Endometrial microvascular endothelial cells (primary cell): Measurements from ENCODE around the gene CFAP46. TPM values are rescaled to one million over a fixed set of nuclear protein-coding genes. Genes with fewer than 3 reads are reported as not detected.

Source experiments
- in situ Hi-C: cut with HindIII; loops from 2 replicates; pipeline ENCODE4 v1.10.0; 2017; ENCODE audit warnings: low sequenced_read_pairs, low pct_unique_long_range_greater_than_20kb; ENCODE audit errors: inconsistent ontology term
- total RNA-seq: library from RNA; depleted of rRNA; stranded (reverse); fragments of >200 nt; gene quantifications from one replicate; pipeline ENCODE4 v1.2.3, GENCODE V29; 2015; ENCODE audit errors: inconsistent ontology term

CFAP46 gene
- total RNA-seq, result 0.09 TPM

DNA sequence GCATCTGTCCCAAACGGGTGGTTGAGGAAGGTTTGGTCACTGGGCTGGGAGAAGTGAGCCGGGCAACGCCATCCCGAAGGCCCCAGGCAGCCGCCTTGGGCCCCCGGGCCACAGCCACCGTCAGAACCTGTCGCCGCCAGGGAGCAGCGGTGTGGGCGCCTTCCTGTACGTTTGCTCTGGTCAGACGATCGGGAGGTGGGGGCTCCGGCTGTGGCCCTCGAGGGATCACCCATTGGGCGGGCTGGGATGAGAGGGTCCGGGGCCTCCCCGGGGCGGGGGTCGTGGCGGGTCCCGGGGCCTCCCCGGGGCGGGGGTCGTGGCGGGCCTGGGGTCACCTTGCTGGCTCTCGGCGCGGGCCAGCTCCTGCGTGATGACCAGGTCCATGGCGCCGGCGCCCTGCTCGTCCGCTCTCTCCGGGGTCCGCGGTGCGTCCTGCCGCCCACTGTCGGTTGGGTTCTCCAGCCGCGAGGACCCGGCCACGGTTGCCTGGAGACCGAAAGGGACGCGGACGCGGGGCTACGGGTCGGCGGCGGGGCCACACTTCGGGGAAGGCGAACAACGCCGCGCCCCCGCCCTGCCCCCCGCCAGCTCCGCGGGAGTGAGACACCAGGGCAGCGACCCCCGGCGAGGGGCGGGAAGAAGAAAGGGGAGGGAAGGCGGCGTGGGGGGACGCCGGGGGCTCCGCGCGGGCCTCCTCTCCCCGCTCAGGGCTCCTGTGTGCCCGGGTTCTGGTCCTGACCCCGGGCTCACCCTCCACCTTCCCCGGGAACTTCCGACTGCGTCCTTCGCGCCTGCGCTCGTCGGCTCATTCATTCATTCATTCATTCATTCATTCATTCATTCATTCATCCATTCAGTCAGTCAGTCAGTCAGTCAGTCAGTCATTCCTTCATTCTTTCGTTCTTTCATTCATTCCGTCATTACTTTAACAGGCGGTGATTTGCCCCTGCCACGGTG is at the start of gene CFAP46:
Gene CFAP46 (minus strand): TSS at position 470 of the 957 bp plus-strand sequence. CDS start 86 bp downstream, at position 384.
- in situ Hi-C loops, result loop anchor here (25.0 kb wide), 1 partner anchor 220 kb away; the partner anchor contains the start of gene KNDC1

GRCh38 chr10:132991706-132992432 is 49.5 kb upstream of the CFAP46 start:
- in situ Hi-C loops, result no loop called here

DNA sequence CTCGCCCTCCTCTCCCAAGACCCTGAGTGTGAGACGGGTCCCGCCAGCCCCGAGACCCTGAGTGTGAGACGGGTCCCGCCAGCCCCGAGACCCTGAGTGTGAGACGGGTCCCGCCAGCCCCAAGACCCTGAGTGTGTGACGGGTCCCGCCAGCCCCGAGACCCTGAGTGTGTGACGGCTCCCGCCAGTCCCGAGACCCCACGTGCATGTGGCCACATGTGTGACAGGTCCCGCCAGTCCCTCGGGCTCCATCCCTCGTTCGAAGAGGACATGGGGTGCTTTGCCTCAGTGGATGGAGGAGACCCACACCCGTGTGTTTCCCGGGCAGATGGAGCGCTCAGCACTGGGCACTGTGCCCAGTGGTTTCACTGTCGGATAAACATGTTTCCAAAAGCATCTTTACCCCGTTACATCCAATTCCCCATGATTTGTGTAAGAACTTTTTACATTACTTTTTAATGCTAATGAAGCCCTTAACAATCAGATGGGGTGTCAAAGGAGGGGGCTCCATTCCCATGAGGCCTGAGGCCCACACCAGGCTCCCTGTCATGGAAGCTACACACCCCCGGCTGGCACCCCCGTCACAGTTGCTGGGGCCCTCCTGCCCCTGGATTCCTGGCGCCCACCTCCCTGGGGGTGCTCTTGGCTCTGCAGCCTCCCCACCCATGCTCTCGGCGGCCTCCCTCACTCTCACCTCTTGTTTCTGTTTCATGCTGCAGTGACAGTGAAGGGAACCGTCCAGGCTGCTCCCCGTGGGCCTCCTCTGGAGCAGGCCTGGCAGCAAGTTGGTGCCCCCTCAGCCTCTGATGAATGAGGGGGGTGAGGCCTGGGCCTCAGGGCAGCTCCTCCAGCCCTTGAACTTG is 48.5 kb upstream of the CFAP46 start:
- in situ Hi-C loops, result no loop called here

GRCh38 chr10:132989476-132990415 is 47.4 kb upstream of the CFAP46 start:
- in situ Hi-C loops, result no loop called here

DNA sequence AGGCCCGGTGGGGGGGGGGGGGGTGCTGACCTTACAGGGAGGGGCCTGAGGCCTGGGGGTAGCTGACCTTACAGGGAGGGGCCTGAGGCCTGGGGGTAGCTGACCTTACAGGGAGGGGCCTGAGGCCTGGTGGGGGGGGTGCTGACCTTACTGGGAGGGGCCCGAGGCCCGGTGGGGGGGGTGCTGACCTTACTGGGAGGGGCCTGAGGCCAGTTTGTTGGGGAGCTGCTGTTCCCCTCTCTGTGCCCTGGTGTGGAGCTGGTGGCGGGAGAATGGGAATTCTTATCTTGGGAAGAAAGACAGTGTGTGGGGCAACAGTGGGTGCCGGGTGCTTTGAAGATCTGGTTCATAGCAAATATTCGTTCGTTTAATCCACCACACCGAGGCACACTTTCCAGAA is 46.6 kb upstream of the CFAP46 start:
- in situ Hi-C loops, result no loop called here

DNA sequence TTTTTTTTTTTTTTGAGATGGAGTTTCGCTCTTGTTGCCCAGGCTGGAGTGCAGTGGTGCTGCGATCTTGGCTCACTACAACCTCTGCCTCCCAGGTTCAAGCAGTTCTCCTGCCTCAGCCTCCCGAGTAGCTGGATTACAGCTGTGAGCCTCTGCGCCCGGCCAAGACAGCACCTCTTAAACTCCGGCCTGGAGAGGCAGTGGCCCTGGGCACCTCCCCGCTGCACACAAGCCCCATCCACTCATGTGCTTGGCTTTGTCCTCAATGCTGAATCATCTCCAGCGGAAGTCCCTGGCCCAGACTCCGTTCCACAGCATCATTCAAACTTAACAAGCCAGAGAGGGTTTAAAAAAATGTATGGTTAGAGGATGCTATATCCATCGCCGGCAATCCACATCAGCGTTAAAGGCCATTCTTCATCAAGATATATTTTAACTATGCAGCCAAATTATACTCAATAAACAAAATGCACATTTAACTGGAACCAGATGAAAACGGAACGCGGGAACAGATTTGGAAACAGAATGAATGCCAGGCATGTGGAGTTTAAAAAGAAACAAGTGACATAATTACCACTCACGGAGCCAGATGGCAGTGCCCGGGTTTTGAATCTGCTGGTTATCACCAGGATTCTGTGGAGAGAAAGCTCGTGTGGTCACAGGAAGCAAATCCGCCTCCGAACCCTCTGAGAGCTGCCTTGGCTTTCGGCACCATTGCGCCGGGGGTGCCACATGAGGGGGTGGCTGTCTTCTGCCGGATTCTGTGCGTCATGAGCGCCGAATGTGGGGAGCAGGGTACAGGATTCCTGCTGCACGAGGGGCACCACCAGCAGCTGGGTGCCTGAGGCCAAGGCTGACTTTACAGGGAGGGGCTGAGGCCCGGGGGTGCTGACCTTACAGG is 45.6 kb upstream of the CFAP46 start:
- in situ Hi-C loops, result no loop called here

GRCh38 chr10:132986978-132987377 is 44.6 kb upstream of the CFAP46 start:
- in situ Hi-C loops, result no loop called here

- in situ Hi-C loops, result no loop called here
Measured at GRCh38 chr10:132986576-132986975, 44.2 kb upstream of the CFAP46 start.

- in situ Hi-C loops, result no loop called here
Measured at GRCh38 chr10:132986076-132986475, 43.7 kb upstream of the CFAP46 start.

GRCh38 chr10:132985546-132985900 is 43.2 kb upstream of the CFAP46 start:
- in situ Hi-C loops, result no loop called here

DNA sequence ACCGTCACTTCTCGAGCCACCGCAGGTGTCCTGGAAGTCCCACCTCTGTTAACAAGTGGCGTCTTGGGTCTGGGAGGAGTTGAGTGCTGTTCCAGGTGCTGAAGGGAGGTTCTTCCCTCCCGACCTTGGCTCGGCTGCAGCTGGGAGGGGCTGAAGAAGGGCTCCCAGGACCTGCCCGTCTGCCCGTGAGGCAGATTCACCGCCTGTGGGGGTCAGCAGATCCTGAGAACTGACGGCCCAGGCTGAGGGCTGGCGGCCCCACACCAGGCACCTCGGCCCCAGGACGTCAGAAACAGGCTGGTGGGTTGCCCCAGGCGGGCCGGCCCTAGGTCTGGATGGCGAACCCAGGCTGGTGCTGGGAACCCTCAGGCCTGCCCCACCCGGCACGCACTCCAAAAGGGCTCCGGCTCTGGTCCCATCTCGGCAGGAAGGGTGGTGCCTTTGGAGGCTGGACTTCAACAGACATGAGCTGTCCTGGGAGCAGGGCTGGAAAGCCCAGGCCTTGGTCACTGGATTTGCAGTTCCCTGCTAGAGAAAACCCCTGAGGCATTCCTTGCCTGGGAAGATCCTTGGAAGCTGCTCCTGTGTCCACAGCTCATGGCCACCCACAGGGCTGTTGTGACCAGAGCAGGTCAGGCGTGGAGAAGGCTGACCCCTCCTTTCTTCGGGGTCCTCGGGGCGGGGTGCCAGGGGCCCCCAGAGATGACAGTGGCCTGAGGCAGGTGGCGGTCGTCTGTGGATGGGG is 42.6 kb upstream of the CFAP46 start:
- in situ Hi-C loops, result no loop called here

DNA sequence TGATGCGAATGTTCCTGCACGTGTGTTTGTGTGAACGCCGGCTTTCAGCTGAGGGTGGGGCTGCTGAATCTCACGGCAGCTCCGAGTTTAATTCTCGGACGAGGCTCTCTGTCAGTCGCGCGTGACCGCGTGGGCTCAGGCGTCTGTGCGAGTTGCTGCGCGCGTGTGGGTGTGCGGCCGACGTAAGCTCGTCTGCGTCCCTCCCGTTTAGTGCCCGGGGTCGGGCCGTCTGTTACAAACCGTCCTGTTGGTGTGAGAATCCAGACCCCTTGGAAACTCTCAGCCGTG is 41.6 kb upstream of the CFAP46 start:
- in situ Hi-C loops, result no loop called here

DNA sequence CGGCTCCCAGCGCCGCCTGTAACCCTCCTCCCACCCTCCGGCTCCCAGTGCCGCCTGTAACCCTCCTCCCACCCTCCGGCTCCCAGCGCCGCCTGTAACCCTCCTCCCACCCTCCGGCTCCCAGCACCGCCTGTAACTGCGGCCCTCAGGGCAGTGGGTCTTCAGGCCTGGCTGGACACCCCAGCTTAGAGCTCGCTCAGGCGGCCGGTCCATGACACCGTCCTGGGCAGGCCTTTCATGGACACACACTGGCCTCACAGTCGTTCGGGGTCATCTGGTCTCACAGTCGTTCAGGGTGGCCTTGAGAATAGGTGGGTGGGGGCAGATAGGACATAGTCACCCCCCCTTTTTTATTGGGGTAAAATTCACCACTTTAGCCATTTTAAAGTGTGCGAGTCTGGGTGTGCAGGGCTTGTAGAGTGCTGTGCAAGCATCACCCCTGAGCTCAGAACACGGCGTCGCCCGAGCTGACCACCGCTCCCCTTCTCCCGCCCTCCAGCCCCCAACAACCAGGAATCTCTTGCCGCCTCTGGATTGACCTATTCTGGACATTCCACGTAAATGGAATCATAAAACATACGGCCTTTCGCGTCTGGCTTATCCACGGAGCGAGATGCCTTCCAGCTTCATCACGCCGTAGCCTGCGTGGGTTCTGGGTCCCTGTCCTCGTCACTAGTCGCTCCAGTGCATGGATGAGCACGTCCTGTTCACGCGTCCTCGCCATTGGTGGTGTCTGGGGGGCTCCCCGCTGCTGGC is 41.1 kb upstream of the CFAP46 start:
- in situ Hi-C loops, result no loop called here

- in situ Hi-C loops, result no loop called here
Measured at GRCh38 chr10:132982301-132982989, 40.1 kb upstream of the CFAP46 start.

- in situ Hi-C loops, result no loop called here
Measured at GRCh38 chr10:132981746-132982145, 39.4 kb upstream of the CFAP46 start.
